Left kidney (tissue), 2 donors: ENCODE results near the gene PIK3CD. TPM values are rescaled to one million over a fixed set of nuclear protein-coding genes. Genes with fewer than 3 reads are reported as not detected.
"Not testable (repeated sequence)": the region's sequence is repeated elsewhere in the genome, so short reads cannot be mapped to it uniquely, and the experiment has no call there.

Experiments
- DNase-seq: peaks from one replicate; pipeline ENCODE4 v3.0.0-alpha.2; 2013
- polyA plus RNA-seq: library from polyadenylated mRNA; unstranded; fragments of 120-200 nt; gene quantifications from one replicate; pipeline ENCODE4 v1.2.1, GENCODE V29; 2013; ENCODE audit not compliant: insufficient read length

Gene PIK3CD
- polyA plus RNA-seq, 1 donor: 7.0 TPM

DNA sequence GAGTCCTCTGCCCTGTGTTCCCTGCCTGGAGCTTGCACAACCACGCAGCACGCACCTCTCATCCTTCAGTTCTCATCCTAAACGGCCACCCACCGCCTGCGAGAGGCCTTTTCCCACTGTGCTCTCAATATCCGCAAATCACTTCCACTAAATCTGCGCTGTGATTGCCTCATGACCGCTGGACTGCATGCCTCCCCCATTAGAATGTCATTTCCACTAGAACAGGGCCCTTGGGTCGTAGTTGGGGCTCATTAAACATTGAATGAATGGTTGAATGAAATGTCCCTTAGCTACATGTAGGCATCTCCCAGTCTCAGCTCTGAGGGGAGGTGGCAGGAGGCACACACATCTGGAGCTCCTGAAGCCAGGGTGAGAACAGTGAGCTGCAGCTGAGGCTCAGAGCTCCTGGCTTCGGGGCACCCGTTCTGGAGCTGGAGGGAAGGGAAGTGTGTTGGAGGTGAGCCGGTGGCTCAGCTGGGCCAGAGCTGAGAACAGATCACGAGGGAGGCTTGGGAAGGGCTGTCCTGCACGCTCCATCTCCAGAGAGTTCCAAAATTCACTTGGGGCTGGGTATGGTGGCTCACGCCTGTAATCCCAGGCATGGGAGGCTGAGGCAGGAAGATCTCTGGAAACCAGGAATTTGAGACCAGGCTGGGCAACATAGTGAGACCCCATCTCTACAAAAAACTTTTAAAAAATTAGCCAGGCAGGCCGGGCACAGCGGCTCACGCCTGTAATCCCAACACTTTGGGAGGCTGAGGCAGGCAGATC is 32.4 kb upstream of the PIK3CD start:
- no peak for DNase-seq

GRCh38 chr1:9621032-9621431 is 30.5 kb upstream of the PIK3CD start:
- DNase-seq: no peak

- no peak for DNase-seq
Measured at GRCh38 chr1:9624081-9624480, 27.4 kb upstream of the PIK3CD start.

DNA sequence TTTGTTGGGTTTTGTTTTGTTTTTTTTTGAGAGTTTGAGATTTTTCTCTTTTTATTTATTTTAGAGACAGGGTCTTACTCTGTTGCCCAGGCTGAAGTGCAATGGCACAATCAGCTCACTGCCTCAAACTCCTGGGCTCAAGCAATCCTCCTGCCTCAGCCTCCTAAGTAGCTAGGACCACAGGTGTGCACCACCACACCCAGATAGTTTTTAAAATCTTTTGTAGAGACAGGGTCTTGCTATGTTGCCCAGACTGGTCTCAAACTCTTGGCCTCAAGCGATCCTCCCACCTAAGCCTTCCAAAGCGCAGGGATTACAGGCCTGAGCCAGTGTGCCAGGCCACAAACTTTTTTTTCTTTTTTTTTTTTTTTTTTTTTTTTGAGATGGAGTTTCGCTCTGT is 26.5 kb upstream of the PIK3CD start:
- DNase-seq: not testable (repeated sequence)

DNA sequence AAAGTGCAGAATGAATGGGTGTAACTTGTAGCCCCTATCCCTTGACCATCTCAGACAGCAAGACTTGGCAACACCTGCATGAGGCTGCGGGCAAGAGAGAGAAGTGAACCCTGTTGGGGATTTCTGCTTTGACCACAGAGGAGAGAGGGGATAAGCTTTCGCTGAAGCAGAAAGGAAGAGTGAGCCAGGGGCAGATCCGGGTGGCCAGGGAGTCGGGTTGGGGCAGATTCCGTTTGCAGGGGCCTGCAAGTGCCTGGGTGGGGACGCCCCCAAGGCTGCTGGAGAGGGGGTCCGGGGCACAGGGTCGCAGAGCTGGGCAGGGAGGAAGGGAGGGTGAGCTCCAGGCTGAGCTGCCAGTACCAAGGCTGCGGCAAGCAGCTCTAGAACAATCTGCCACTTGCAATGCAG is 25.3 kb upstream of the PIK3CD start:
- no peak for DNase-seq

GRCh38 chr1:9628541-9629444 is 22.7 kb upstream of the PIK3CD start:
- DNase-seq: no peak

DNA sequence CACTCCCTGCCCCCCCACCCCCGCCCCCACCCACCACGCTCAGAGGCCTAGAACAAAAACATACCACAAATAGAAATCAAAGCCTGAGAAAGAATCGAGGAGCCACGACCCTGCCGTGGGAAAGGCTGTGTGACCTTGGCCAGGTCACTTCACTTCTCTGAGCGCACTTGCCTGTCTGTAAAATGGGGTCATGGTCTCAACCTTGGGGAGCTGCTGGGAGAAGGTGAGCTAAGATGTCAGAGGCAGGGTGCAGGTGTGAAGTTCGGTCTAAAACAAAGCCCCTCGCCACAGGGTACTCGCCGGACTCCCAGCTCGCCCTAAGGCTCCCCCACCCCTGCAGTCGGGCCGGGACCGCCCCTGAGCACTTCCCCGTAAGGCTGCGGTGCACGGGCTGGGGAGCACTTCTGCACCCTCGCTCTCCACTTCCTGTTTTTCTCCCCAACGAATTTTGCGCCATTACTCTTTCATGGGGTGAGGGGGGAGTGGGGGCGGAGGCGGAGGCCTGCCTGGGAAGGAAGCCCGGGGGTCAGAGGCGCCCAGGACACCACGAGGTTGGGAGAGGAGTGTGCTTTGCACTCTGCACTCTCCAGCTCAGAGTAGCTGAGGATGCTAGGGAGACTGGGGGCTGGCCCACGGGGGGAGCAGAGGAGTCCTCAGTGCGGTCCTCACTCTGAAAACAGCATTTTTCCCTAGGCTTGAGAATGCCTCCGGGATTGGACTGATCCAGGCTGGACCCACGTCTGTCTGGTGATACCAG is 21.9 kb upstream of the PIK3CD start:
- no peak for DNase-seq

GRCh38 chr1:9630331-9631111 is 21.0 kb upstream of the PIK3CD start:
- no peak for DNase-seq

- DNase-seq: no peak
Measured at GRCh38 chr1:9631613-9632012, 19.9 kb upstream of the PIK3CD start.

- DNase-seq: no peak
Measured at GRCh38 chr1:9633493-9633892, 18.0 kb upstream of the PIK3CD start.

- no peak for DNase-seq
Measured at GRCh38 chr1:9634582-9634981, 16.9 kb upstream of the PIK3CD start.

DNA sequence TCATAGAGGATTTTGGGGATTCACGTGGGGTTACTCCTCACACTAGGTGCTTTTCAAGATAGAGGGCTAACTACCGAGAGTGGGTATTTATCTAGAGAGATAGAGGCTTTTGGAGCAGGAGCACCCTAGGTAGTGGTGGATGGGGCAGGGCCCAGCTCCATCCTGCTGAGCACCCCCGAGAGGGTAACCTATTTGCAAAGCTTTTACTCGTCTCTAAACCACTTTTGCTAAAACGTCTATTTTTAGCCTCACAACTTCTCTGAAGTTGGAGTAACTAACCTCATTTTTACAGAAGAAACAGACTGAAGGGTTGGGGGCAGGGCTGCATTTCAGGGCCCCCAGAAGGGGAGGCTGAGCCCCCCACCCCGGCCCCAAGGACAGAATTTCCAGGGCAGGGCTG is 12.3 kb upstream of the PIK3CD start:
- no peak for DNase-seq

DNA sequence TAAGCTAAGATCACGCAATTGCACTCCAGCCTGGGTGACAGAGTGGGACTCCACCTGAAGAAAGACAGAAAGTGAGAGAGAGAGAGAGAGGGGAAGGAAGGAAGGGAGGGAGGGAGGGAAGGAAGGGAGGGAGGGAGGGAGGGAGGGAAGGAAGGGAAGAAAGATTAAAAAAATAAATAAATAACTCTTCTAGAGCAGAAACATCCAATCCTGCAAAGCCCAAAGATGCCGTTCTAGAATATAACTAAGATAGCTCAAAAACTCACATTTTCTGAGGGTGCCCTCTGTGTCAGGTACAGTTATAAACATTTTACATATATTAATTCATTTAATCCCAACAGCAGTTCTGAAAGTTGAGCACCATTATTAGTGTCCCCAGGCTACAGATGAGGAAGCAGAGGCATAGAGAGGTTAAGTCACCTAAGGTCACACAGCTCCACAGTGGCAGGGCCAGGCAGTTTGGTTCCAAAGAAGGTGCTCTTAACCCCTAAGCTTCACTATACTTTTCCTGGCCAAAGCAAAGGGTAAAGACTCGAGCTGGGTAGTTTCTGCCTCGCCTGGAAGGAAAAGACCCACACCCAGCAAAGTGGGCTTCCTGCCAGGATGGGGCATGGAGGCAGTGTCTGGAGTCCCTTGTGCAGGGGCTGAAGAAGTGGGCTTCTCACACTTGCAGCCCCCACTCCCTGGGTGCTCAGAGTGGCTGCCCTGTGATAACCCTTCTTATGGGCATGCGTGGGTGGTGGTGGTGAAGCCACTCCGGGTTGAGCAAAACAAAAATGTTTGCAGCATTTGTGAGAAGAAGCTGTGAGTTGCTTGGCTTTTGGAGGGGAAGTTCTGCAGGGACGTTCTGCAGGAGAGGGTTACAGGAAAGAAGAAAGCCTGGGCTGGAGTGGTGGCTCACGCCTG is 7.9 kb upstream of the PIK3CD start:
- no peak for DNase-seq

GRCh38 chr1:9646037-9646436 is 5.5 kb upstream of the PIK3CD start:
- DNase-seq: no peak

- DNase-seq: no peak
Measured at GRCh38 chr1:9648171-9648570, 3.4 kb upstream of the PIK3CD start.

DNA sequence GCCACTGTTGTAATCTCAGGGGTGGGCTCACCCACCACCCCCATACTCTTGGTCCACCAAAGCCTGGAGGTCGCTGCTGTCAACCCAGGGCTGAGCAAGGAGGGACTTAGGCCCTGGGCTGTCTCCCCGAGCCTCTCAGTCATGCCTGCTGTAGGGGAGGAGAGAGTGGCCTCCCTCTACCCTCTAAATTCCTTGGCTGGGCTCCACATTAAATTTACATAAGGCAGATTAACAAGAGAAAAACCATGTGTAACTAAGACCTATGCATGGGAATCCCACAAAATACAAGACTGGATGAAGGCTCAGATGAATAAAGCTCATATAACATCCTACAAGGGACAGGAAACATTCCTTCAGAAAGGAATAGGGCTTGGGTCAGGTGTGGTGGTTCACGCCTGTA is 1.8 kb upstream of the PIK3CD start:
- no peak for DNase-seq

DNA sequence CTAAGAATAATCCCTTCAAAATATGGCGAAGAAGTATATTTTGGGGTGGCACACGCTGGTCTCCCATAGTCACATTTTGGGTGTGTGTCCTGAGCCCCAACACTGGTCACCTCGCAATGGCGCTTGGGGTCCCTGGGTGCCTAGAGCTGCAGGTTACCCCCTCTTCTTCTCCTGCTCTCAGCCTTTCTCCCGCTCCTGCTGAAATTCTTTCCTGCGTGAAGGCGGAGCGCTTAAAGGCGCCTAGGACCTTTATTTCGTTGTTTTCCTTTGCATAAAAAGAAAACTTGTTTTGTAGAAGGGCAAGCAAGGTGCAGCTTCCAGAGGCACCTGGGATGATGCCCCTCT is 339 bp upstream of the PIK3CD start:
- DNase-seq: no peak

GRCh38 chr1:9652379-9653209 is 1.1 kb downstream of the PIK3CD start:
- DNase-seq: no peak

DNA sequence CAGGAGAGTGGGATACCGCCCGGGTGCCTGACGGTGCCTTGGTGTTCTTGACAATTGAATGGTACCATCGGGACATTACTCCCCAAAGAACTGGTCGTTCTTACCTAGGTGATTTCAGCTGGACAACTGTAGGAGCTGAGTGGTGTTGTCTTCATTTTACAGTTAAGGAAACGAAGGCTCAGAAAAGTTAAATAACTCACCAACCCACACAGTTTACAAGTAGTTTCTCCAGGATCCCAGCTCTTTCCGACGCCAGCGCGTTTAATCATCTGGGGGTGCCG is 1.6 kb downstream of the PIK3CD start:
- DNase-seq: no peak

DNA sequence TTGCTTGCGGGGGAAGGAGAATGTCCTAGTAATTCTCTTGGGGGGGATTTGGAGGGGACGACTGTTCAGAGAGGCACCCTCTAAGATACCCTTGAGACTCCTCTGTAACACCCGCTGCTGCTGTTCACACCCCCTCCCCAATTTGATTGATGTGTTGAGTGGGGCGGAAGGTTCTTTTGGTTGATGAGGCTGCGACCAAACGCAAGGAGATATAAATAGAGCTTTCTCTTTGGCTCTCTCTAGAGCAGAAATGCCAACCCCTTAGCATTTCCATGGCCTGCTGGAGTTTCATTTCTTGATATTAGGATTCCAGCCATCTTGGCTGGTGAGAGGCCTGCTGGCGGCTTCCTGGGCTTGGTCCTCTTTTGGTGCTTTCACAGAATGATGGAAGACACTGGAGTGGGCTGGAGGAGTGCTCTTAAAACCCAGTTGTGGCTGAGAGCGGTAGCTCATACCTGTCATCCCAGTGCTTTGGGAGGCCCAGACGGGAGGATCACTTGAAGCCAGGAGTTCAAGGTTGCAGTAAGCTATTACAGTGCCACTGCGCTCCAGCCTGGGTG is 2.0 kb downstream of the PIK3CD start:
- DNase-seq: no peak
